Adrenal gland (tissue), 12 donors: ENCODE data around the gene BMERB1. TPM values are rescaled to one million over a fixed set of nuclear protein-coding genes. Genes with fewer than 3 reads are reported as not detected.

Experiments used
- DNase-seq, 7 donors: peaks; one replicate each; pipeline ENCODE4 v3.0.0-alpha.2; 2019 to 2020
- H3K27ac ChIP-seq, 5 donors: fragments of 200-600 bp; sonication (generic) in 4 of 5; 1 replicate in 3 of 5; 2 replicates in 2 of 5; pipeline versions ENCODE4 v1.5.1 to v1.8.0; 2016 to 2020; ENCODE audit warnings: mild to moderate bottlenecking in 1 of 5
- H3K27me3 ChIP-seq: fragments of 200-600 bp; 2 replicates; pipeline ENCODE4 v1.8.0; 2021
- H3K36me3 ChIP-seq, 2 donors: fragments of 200-600 bp; replicated peaks in 1 of 2; 1 replicate in 1 of 2; 2 replicates in 1 of 2; pipeline versions ENCODE4 v1.5.1 to v1.8.0; 2018 to 2022
- H3K4me1 ChIP-seq, 2 donors: fragments of 200-600 bp; replicated peaks in 1 of 2; 1 replicate in 1 of 2; 2 replicates in 1 of 2; pipeline versions ENCODE4 v1.5.1 to v1.8.0; 2018 to 2021
- H3K4me3 ChIP-seq, 4 donors: fragments of 200-600 bp; sonication (generic) in 3 of 4; one replicate each; pipeline ENCODE4 v1.5.1; 2016 to 2018
- H3K9me3 ChIP-seq, 3 donors: fragments of 200-600 bp; sonication (generic) in 1 of 3; replicated peaks in 1 of 3; 1 replicate in 2 of 3; 2 replicates in 1 of 3; pipeline versions ENCODE4 v1.5.1 to v1.8.0; 2016 to 2021
- CTCF ChIP-seq, 6 experiments: fragments of 450-650 bp in 4 of 6; fragments of 200-600 bp in 2 of 6; sonication (generic) in 1 of 6; IDR thresholded peaks; 1 replicate in 5 of 6; 2 replicates in 1 of 6; pipeline versions ENCODE4 v1.5.1 to v1.8.0; 2016 to 2021; ENCODE audit warnings: antibody characterized with exemption in 6 of 6, mild to moderate bottlenecking in 2 of 6, moderate library complexity in 1 of 6
- POLR2A ChIP-seq, 2 donors: fragments of 450-650 bp; IDR thresholded peaks; one replicate each; pipeline ENCODE4 v1.6.1; 2017; ENCODE audit warnings: antibody characterized with exemption in 2 of 2, mild to moderate bottlenecking in 2 of 2, moderate library complexity in 1 of 2
- WGBS, 4 donors: extraction: QIAGEN DNeasy Blood & Tissue Kit in 2 of 4; methylation state at CpG; one replicate each; pipeline versions ENCODE4 v1.1.5 to v1.1.7; 2013 to 2017; 5-methylcytosine and 5-hydroxymethylcytosine counted together
- intact Hi-C, 2 donors: fragments of 100-400 bp; cut with DNase I; formaldehyde crosslinking; loops; one replicate each; pipeline versions ENCODE4 v1.14.1 to v1.15.0; 2022 to 2023
- polyA plus RNA-seq, 3 donors: library from polyadenylated mRNA; stranded (reverse); fragments of 200-250 nt in 2 of 3; fragments of 350-450 nt in 1 of 3; fragmentation: Illumina TruSeq in 1 of 3; extraction: RNeasy Lipid Tissue Mini Kit (QIAGEN cat#74804) in 1 of 3; gene quantifications; one replicate each; pipeline ENCODE4 v1.2.3, GENCODE V29; 2013 to 2014
- total RNA-seq, 9 donors: library from RNA; depleted of rRNA in 4 of 9; stranded (reverse); fragments of >200 nt in 4 of 9; fragments of 120-200 nt in 1 of 9; fragmentation: NEBNext Ultra II Directional in 1 of 9; extraction: Animal tissue kit (Norgen Biotek cat#: 25700) in 1 of 9; gene quantifications; one replicate each; pipeline versions ENCODE4 v1.1.0 to v1.2.4, GENCODE V29; 2013 to 2023
- donor health status: healthy with polysubstance abuse.
- donor health status: Bipolar disorder and iron deficiency.
- donor health status: DM: yes; HTN: yes; CAD: no.
- donor health status: DM: no; HTN: no; CAD: no.
- donor health status: DM: no; HTN: no; CAD: no.
- donor health status: DM: yes; HTN: yes; CAD: no.

BMERB1 gene
- total and polyA plus RNA-seq, 12 donors, result 9.8 to 56.0 (median 18.7) TPM

- H3K4me3 ChIP-seq, result no peak overlapping the region
- WGBS, 4 donors, result 82 to 90% (median 89%) methylated on average over 19 of the region's 19 CpGs
- H3K9me3 ChIP-seq, result no peaks in the 10 kb centered on the region
- no peaks in the 10 kb centered on the region for H3K36me3 ChIP-seq
- TF ChIP-seq CTCF (IDR thresholded peaks at IDR 0.05), result no peak
- no peak for DNase-seq
- no peaks in the 10 kb centered on the region for H3K4me1 ChIP-seq
- H3K27me3 ChIP-seq, result no peaks in the 10 kb centered on the region
- intact Hi-C loops, result no loop called here
- no peak overlapping the region for H3K27ac ChIP-seq
Observed at GRCh38 chr16:15509593-15510535, 75.5 kb downstream of the BMERB1 start.

DNA sequence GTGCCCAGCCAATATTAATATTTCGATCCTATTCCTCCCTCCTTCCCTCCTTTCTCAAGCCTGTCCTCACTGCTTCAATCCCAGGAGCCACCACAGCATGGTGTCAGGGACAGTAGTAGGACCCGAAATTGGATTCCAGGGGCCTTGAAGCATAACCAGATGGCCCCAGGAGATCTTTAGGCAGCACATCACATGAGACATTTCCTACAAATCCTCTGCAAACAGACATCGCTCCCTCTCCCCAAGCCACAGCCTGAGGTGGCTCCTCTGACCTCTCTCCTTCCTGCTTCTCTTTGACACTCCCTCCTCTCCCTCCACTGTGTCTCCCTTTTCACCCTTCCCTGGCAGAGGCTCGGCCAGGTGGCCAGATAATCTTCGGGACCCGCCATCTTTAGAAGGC lies 76.6 kb downstream of the BMERB1 start:
- H3K4me3 ChIP-seq, result no peak overlapping the region
- TF ChIP-seq CTCF (IDR thresholded peaks at IDR 0.05) (no peak), POLR2A (IDR thresholded peaks at IDR 0.05) (no peak)
- H3K36me3 ChIP-seq, result no peaks in the 10 kb centered on the region
- 76 to 90% (median 81%) methylated on average over 6 of the region's 6 CpGs for WGBS, 4 donors
- no peaks in the 10 kb centered on the region for H3K4me1 ChIP-seq
- no peak overlapping the region for H3K27ac ChIP-seq
- intact Hi-C loops, result no loop called here
- DNase-seq, result no peak
- H3K27me3 ChIP-seq, result no peaks in the 10 kb centered on the region
- H3K9me3 ChIP-seq, result no peaks in the 10 kb centered on the region

- H3K27ac ChIP-seq, result no peak overlapping the region
- H3K4me3 ChIP-seq, result no peak overlapping the region
- H3K27me3 ChIP-seq, result no peaks in the 10 kb centered on the region
- whole genome bisulfite sequencing, 4 donors, result 92 to 97% (median 96%) methylated on average over 10 to 11 of the region's 11 CpGs
- intact Hi-C loops, result no loop called here
- no peaks in the 10 kb centered on the region for H3K4me1 ChIP-seq
- DNase-seq, result no peak
- no peak for TF ChIP-seq CTCF (IDR thresholded peaks at IDR 0.05)
- no peak for TF ChIP-seq POLR2A (IDR thresholded peaks at IDR 0.05)
- H3K36me3 ChIP-seq, result no peaks in the 10 kb centered on the region
- no peaks in the 10 kb centered on the region for H3K9me3 ChIP-seq
Observed at GRCh38 chr16:15511759-15512487, 77.5 kb downstream of the BMERB1 start.

GRCh38 chr16:15513156-15513555 lies 78.8 kb downstream of the BMERB1 start:
- intact Hi-C loops, result no loop called here
- Histone ChIP-seq H3K9me3 (no peaks in the 10 kb centered on the region), H3K27ac (no peak overlapping the region), H3K4me1 (no peaks in the 10 kb centered on the region), H3K27me3 (no peaks in the 10 kb centered on the region), H3K4me3 (no peak overlapping the region), H3K36me3 (no peaks in the 10 kb centered on the region)
- no peak for DNase-seq
- TF ChIP-seq POLR2A (IDR thresholded peaks at IDR 0.05) (no peak), CTCF (IDR thresholded peaks at IDR 0.05) (no peak)
- 89 to 96% (median 94%) methylated on average over 11 of the region's 11 CpGs for WGBS, 4 donors
